ENCODE results near the gene CADPS.

DNA sequence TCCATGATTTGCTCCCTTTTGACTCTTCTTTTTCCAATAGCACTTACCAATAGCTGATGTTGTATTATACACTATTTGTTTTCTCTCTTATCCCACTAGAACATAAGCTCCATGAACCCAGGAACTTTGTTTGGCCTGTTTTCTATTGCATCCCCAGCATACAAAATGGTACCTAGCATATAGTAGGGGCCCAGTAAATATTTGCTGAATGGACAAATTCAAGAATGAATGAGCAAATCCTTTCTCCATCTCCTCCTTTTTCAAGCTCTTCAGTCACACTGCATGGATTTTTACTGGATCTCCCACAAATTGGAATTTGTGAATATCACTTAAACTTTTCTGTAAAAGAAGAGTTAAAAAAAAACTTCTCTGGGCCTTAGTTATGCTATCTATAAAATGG, 435.2 kb downstream of the CADPS start:
- TF ChIP-seq, protein P1, sequence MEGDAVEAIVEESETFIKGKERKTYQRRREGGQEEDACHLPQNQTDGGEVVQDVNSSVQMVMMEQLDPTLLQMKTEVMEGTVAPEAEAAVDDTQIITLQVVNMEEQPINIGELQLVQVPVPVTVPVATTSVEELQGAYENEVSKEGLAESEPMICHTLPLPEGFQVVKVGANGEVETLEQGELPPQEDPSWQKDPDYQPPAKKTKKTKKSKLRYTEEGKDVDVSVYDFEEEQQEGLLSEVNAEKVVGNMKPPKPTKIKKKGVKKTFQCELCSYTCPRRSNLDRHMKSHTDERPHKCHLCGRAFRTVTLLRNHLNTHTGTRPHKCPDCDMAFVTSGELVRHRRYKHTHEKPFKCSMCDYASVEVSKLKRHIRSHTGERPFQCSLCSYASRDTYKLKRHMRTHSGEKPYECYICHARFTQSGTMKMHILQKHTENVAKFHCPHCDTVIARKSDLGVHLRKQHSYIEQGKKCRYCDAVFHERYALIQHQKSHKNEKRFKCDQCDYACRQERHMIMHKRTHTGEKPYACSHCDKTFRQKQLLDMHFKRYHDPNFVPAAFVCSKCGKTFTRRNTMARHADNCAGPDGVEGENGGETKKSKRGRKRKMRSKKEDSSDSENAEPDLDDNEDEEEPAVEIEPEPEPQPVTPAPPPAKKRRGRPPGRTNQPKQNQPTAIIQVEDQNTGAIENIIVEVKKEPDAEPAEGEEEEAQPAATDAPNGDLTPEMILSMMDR (IDR thresholded peaks at IDR 0.05; ENCODE audit: poor library complexity, severe bottlenecking) = no peak
- no peak for TF ChIP-seq EP300 (conservative IDR thresholded peaks at IDR 0.05; ENCODE audit: poor library complexity, severe bottlenecking)
- TF ChIP-seq EZH2 (IDR thresholded peaks at IDR 0.05; ENCODE audit: borderline replicate concordance, insufficient read depth, low read length, poor library complexity, severe bottlenecking) = no peak
- TF ChIP-seq, protein P2, sequence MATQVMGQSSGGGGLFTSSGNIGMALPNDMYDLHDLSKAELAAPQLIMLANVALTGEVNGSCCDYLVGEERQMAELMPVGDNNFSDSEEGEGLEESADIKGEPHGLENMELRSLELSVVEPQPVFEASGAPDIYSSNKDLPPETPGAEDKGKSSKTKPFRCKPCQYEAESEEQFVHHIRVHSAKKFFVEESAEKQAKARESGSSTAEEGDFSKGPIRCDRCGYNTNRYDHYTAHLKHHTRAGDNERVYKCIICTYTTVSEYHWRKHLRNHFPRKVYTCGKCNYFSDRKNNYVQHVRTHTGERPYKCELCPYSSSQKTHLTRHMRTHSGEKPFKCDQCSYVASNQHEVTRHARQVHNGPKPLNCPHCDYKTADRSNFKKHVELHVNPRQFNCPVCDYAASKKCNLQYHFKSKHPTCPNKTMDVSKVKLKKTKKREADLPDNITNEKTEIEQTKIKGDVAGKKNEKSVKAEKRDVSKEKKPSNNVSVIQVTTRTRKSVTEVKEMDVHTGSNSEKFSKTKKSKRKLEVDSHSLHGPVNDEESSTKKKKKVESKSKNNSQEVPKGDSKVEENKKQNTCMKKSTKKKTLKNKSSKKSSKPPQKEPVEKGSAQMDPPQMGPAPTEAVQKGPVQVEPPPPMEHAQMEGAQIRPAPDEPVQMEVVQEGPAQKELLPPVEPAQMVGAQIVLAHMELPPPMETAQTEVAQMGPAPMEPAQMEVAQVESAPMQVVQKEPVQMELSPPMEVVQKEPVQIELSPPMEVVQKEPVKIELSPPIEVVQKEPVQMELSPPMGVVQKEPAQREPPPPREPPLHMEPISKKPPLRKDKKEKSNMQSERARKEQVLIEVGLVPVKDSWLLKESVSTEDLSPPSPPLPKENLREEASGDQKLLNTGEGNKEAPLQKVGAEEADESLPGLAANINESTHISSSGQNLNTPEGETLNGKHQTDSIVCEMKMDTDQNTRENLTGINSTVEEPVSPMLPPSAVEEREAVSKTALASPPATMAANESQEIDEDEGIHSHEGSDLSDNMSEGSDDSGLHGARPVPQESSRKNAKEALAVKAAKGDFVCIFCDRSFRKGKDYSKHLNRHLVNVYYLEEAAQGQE (IDR thresholded peaks at IDR 0.05; ENCODE audit: borderline replicate concordance) = no peak
- no peak for TF ChIP-seq RAD21 (conservative IDR thresholded peaks at IDR 0.05)
- no peak for TF ChIP-seq POLR2AphosphoS5 (IDR thresholded peaks at IDR 0.05)
- no peak for TF ChIP-seq SMC3 (conservative IDR thresholded peaks at IDR 0.05; ENCODE audit: poor library complexity)

Data from neural cell (in vitro differentiated cells).